Endometrium (tissue), 2 donors: ENCODE data around the gene STRA6.
"Not testable (repeated sequence)": the region's sequence is repeated elsewhere in the genome, so short reads cannot be mapped to it uniquely, and the experiment has no call there.

Experiments
- FAIRE-seq: peaks from 2 replicates; lab custom pipeline; 2012; peaks lifted over from hg19 to GRCh38; lab: Jason Lieb, UNC
- donor health status: control.
- donor health status: control.

STRA6 gene

GRCh38 chr15:74160390-74160789 lies 42.2 kb downstream of the STRA6 start:
- not testable (repeated sequence) for FAIRE-seq

GRCh38 chr15:74159773-74160172 lies 42.8 kb downstream of the STRA6 start:
- FAIRE-seq: no peak

GRCh38 chr15:74158855-74159650 lies 43.5 kb downstream of the STRA6 start:
- FAIRE-seq: no peak

GRCh38 chr15:74157868-74158827 lies 44.4 kb downstream of the STRA6 start:
- no peak for FAIRE-seq

GRCh38 chr15:74156678-74157411 lies 45.7 kb downstream of the STRA6 start:
- no peak for FAIRE-seq

GRCh38 chr15:74155766-74156417 lies 46.7 kb downstream of the STRA6 start:
- FAIRE-seq: no peak

GRCh38 chr15:74147051-74147450 lies 55.5 kb downstream of the STRA6 start:
- no peak for FAIRE-seq

GRCh38 chr15:74146277-74146800 lies 56.2 kb downstream of the STRA6 start:
- no peak for FAIRE-seq

- FAIRE-seq: no peak
These were observed 58.3 kb downstream of the STRA6 start for GRCh38 chr15:74144153-74144775.

GRCh38 chr15:74141591-74141990 lies 61.0 kb downstream of the STRA6 start:
- no peak for FAIRE-seq

GRCh38 chr15:74138642-74139041 lies 63.9 kb downstream of the STRA6 start:
- FAIRE-seq: no peak

- no peak for FAIRE-seq
These were observed 65.1 kb downstream of the STRA6 start for GRCh38 chr15:74137537-74137894.

GRCh38 chr15:74136814-74137536 lies 65.6 kb downstream of the STRA6 start:
- FAIRE-seq: no peak

- FAIRE-seq: no peak
These were observed 66.1 kb downstream of the STRA6 start for GRCh38 chr15:74136540-74136813.

- no peak for FAIRE-seq
These were observed 67.5 kb downstream of the STRA6 start for GRCh38 chr15:74135041-74135565.

GRCh38 chr15:74134387-74135027 lies 68.1 kb downstream of the STRA6 start:
- no peak for FAIRE-seq

GRCh38 chr15:74133694-74134386 lies 68.7 kb downstream of the STRA6 start:
- no peak for FAIRE-seq

- no peak for FAIRE-seq
These were observed 69.6 kb downstream of the STRA6 start for GRCh38 chr15:74132681-74133651.
